GM12891 (cell line): Measurements from ENCODE around the gene IFITM5. TPM values are rescaled to one million over a fixed set of nuclear protein-coding genes. Genes with fewer than 3 reads are reported as not detected.

Source experiments
- DNase-seq: peaks from one replicate; pipeline ENCODE4 v3.0.0; 2011; ENCODE audit warnings: low spot score; ENCODE audit not compliant: insufficient read length
- FAIRE-seq: peaks from 2 replicates; lab custom pipeline; 2011; peaks lifted over from hg19 to GRCh38; lab: Jason Lieb, UNC
- PAX5 ChIP-seq: IDR thresholded peaks from 2 replicates; pipeline ENCODE4 v1.6.1; 2011; ENCODE audit warnings: low read length, moderate library complexity, mild to moderate bottlenecking; ENCODE audit not compliant: insufficient read depth, severe bottlenecking
- POLR2A ChIP-seq: IDR thresholded peaks from 2 replicates; pipeline ENCODE4 v1.6.1; 2011; ENCODE audit warnings: low read depth, low read length, control low read depth
- POLR2AphosphoS5 ChIP-seq: IDR thresholded peaks from 2 replicates; pipeline ENCODE4 v1.6.1; 2011; ENCODE audit warnings: low read depth, low read length, control low read depth
- POU2F2 ChIP-seq: IDR thresholded peaks from 2 replicates; pipeline ENCODE4 v1.6.1; 2011; ENCODE audit warnings: low read depth, mild to moderate bottlenecking, control low read depth, low read length, moderate library complexity
- SPI1 ChIP-seq: IDR thresholded peaks from 2 replicates; pipeline ENCODE4 v1.6.1; 2011; ENCODE audit warnings: low read depth, low read length, control low read depth
- TAF1 ChIP-seq: IDR thresholded peaks from 2 replicates; pipeline ENCODE4 v1.6.1; 2011; ENCODE audit warnings: low read depth, low read length, control low read depth
- polyA plus RNA-seq: library from polyadenylated mRNA; unstranded; fragments of >200 nt; gene quantifications from one replicate; pipeline ENCODE4 v1.2.1, GENCODE V29; 2012; ENCODE audit warnings: low read depth, missing spikeins, inconsistent platforms; ENCODE audit not compliant: missing spikeins

Gene IFITM5
- not detected for polyA plus RNA-seq

GRCh38 chr11:299081-299891 is at the start of gene IFITM5:
TSS of gene IFITM5 (minus strand) at chr11:299526. CDS start at chr11:299490, 36 bp downstream.
- FAIRE-seq (no peak), DNase-seq (no peak)

GRCh38 chr11:346529-346928 is 47.2 kb upstream of the IFITM5 start:
- DNase-seq (no peak), FAIRE-seq (no peak)

More at GRCh38 chr11:299081-299891, at the start of gene IFITM5:
- TF ChIP-seq POLR2AphosphoS5 (no peak), TAF1 (no peak)

GRCh38 chr11:344836-345578 is 45.7 kb upstream of the IFITM5 start:
- no peak for FAIRE-seq
- TF ChIP-seq SPI1 (no peak), POLR2A (no peak), POLR2AphosphoS5 (no peak), TAF1 (no peak), PAX5 (no peak), POU2F2 (no peak)
- no peak for DNase-seq

More at GRCh38 chr11:346529-346928, 47.2 kb upstream of the IFITM5 start:
- TF ChIP-seq POLR2A (no peak), TAF1 (no peak), PAX5 (no peak), SPI1 (no peak), POU2F2 (no peak)

GRCh38 chr11:342328-342727 is 43.0 kb upstream of the IFITM5 start:
- FAIRE-seq, result no peak
- DNase-seq, result no peak
- TF ChIP-seq PAX5 (no peak), POLR2A (no peak), POU2F2 (no peak), TAF1 (no peak), POLR2AphosphoS5 (no peak), SPI1 (no peak)

- DNase-seq, result no peak
- no peak for TF ChIP-seq PAX5
- no peak for TF ChIP-seq POLR2A
- TF ChIP-seq POU2F2, result no peak
- no peak for TF ChIP-seq TAF1
- TF ChIP-seq SPI1, result no peak
- no peak for TF ChIP-seq POLR2AphosphoS5
- FAIRE-seq, result no peak
These were observed 41.5 kb upstream of the IFITM5 start for GRCh38 chr11:340539-341512.

GRCh38 chr11:339963-340362 is 40.6 kb upstream of the IFITM5 start:
- DNase-seq (no peak), FAIRE-seq (no peak)
- no peak for TF ChIP-seq TAF1
- TF ChIP-seq POLR2A, result no peak
- TF ChIP-seq PAX5, result no peak
- no peak for TF ChIP-seq POLR2AphosphoS5
- no peak for TF ChIP-seq SPI1
- TF ChIP-seq POU2F2, result no peak

- DNase-seq, result no peak
- FAIRE-seq, result no peak
- TF ChIP-seq TAF1 (no peak), POLR2A (no peak), PAX5 (no peak), SPI1 (no peak), POU2F2 (no peak), POLR2AphosphoS5 (no peak)
These were observed 38.4 kb upstream of the IFITM5 start for GRCh38 chr11:337711-338110.

- no peak for DNase-seq
- no peak for FAIRE-seq
These were observed 37.4 kb upstream of the IFITM5 start for GRCh38 chr11:336659-337198.

More at GRCh38 chr11:336659-337198, 37.4 kb upstream of the IFITM5 start:
- TF ChIP-seq POU2F2, result no peak
- no peak for TF ChIP-seq POLR2A
- no peak for TF ChIP-seq TAF1
- no peak for TF ChIP-seq POLR2AphosphoS5
- no peak for TF ChIP-seq PAX5
- no peak for TF ChIP-seq SPI1
